H1 (cell line): ENCODE results near the gene VEPH1. TPM values are rescaled to one million over a fixed set of nuclear protein-coding genes. Genes with fewer than 3 reads are reported as not detected.

ENCODE experiments used
- CTCF ChIA-PET: fragments of 300-600 bp; sonication (Branson Sonifier 250); formaldehyde crosslinking; loops from one replicate; lab custom pipeline; 2021; ENCODE audit not compliant: partially characterized antibody; lab: Charles Lee
- POLR2A ChIA-PET: fragments of 300-600 bp; sonication (Branson Sonifier 250); formaldehyde crosslinking; loops from one replicate; lab custom pipeline; 2021; ENCODE audit warnings: inconsistent platforms; ENCODE audit not compliant: partially characterized antibody; lab: Charles Lee
- DNase-seq, 2 experiments: peaks; one replicate each; pipeline versions ENCODE4 v3.0.0 to v3.0.0-alpha.2; 2010 to 2022; ENCODE audit warnings: low spot score in 2 of 2, low read depth in 1 of 2, mixed read lengths in 1 of 2
- FAIRE-seq: peaks from 2 replicates; lab custom pipeline; 2011; peaks lifted over from hg19 to GRCh38; lab: Jason Lieb, UNC
- H2AFZ ChIP-seq: 2 replicates; pipeline ENCODE4 v1.8.1; 2012; ENCODE audit warnings: low read length, inconsistent platforms
- H2AK5ac ChIP-seq: 2 replicates; pipeline ENCODE4 v1.6.1; 2013; ENCODE audit warnings: low read depth, low read length
- H2BK120ac ChIP-seq: replicated peaks from 2 replicates; pipeline ENCODE3; 2013; ENCODE audit warnings: low read depth, low read length, inconsistent platforms
- H2BK12ac ChIP-seq: 2 replicates; pipeline ENCODE4 v1.6.1; 2013; ENCODE audit warnings: low read depth, low read length
- H2BK15ac ChIP-seq: 2 replicates; pipeline ENCODE4 v1.6.1; 2013; ENCODE audit warnings: low read length
- H2BK20ac ChIP-seq: 2 replicates; pipeline ENCODE4 v1.6.1; 2013; ENCODE audit warnings: low read length
- H2BK5ac ChIP-seq: 2 replicates; pipeline ENCODE4 v1.6.1; 2013; ENCODE audit warnings: low read depth, low read length
- H3K14ac ChIP-seq: 2 replicates; pipeline ENCODE4 v1.6.1; 2013; ENCODE audit warnings: inconsistent platforms; ENCODE audit not compliant: insufficient read length
- H3K18ac ChIP-seq: 2 replicates; pipeline ENCODE4 v1.6.1; 2013; ENCODE audit warnings: low read length; ENCODE audit errors: extremely low read depth
- H3K23ac ChIP-seq: 2 replicates; pipeline ENCODE4 v1.6.1; 2013; ENCODE audit warnings: inconsistent platforms; ENCODE audit not compliant: insufficient read length
- H3K23me2 ChIP-seq: 2 replicates; pipeline ENCODE4 v1.6.1; 2013; ENCODE audit warnings: low read depth, low read length
- H3K27ac ChIP-seq: 2 replicates; pipeline ENCODE4 v1.6.1; 2011; ENCODE audit warnings: low read depth, low read length, inconsistent platforms
- H3K27me3 ChIP-seq, 4 experiments: replicated peaks in 1 of 4; 1 replicate in 1 of 4; 2 replicates in 3 of 4; pipeline versions ENCODE4 v1.6.1 to v1.8.1; 2011 to 2013; ENCODE audit warnings: low read length in 3 of 4, mild to moderate bottlenecking in 3 of 4, inconsistent platforms in 2 of 4, mixed read lengths in 2 of 4, moderate library complexity in 1 of 4; ENCODE audit not compliant: control insufficient read depth in 3 of 4, insufficient read depth in 3 of 4; ENCODE audit errors: extremely low read depth in 1 of 4
- H3K36me3 ChIP-seq, 4 experiments: 2 replicates each; pipeline versions ENCODE4 v1.6.1 to v1.8.1; 2011 to 2013; ENCODE audit warnings: mild to moderate bottlenecking in 4 of 4, low read length in 3 of 4, moderate library complexity in 2 of 4, control low read depth in 1 of 4, inconsistent platforms in 1 of 4; ENCODE audit not compliant: insufficient read depth in 4 of 4, control insufficient read depth in 2 of 4
- H3K4ac ChIP-seq: replicated peaks from 2 replicates; pipeline ENCODE3; 2013; ENCODE audit warnings: low read length, low read depth, mixed read lengths, inconsistent platforms; ENCODE audit not compliant: insufficient read length
- H3K4me1 ChIP-seq, 4 experiments: replicated peaks in 1 of 4; 1 replicate in 1 of 4; 2 replicates in 3 of 4; pipeline versions ENCODE4 v1.6.1 to v1.8.1; 2011 to 2013; ENCODE audit warnings: low read length in 3 of 4, inconsistent platforms in 2 of 4, mixed read lengths in 1 of 4; ENCODE audit not compliant: insufficient read depth in 4 of 4, control insufficient read depth in 3 of 4
- H3K4me2 ChIP-seq, 2 experiments: 2 replicates each; pipeline versions ENCODE4 v1.6.1 to v1.8.1; 2011 to 2013; ENCODE audit warnings: low read depth in 2 of 2, low read length in 2 of 2, control low read depth in 1 of 2, inconsistent platforms in 1 of 2, mild to moderate bottlenecking in 1 of 2; ENCODE audit not compliant: insufficient read depth in 1 of 2
- H3K4me3 ChIP-seq, 4 experiments: fragments of 200-600, 300-600 bp in 1 of 4; sonication (generic), shearing (Covaris generic), sonication (Bioruptor Twin) in 1 of 4; 2 replicates each; pipeline versions ENCODE4 v1.5.1 to v1.8.1; 2011 to 2016; ENCODE audit warnings: low read length in 4 of 4, low read depth in 3 of 4, control low read depth in 2 of 4, inconsistent platforms in 2 of 4, mild to moderate bottlenecking in 2 of 4, mixed read lengths in 1 of 4, moderate library complexity in 1 of 4; ENCODE audit not compliant: insufficient read depth in 2 of 4; ENCODE audit errors: extremely low read depth in 1 of 4
- H3K56ac ChIP-seq: replicated peaks from 2 replicates; pipeline ENCODE3; 2013; ENCODE audit warnings: low read depth, mild to moderate bottlenecking, mixed read lengths, low read length, inconsistent platforms; ENCODE audit not compliant: insufficient read length
- H3K79me1 ChIP-seq: 2 replicates; pipeline ENCODE4 v1.6.1; 2013; ENCODE audit warnings: low read depth, low read length, control low read depth
- H3K79me2 ChIP-seq, 2 experiments: 2 replicates each; pipeline versions ENCODE4 v1.6.1 to v1.8.1; 2012 to 2013; ENCODE audit warnings: low read length in 2 of 2, mild to moderate bottlenecking in 2 of 2, inconsistent platforms in 1 of 2; ENCODE audit not compliant: insufficient read depth in 2 of 2, control insufficient read depth in 1 of 2
- H3K9ac ChIP-seq, 4 experiments: replicated peaks in 1 of 4; 1 replicate in 1 of 4; 2 replicates in 3 of 4; pipeline versions ENCODE4 v1.6.1 to v1.8.1; 2011 to 2013; ENCODE audit warnings: low read depth in 3 of 4, low read length in 3 of 4, control low read depth in 2 of 4, mild to moderate bottlenecking in 2 of 4, moderate library complexity in 2 of 4, inconsistent platforms in 1 of 4; ENCODE audit errors: extremely low read depth in 1 of 4
- H3K9me3 ChIP-seq, 2 experiments: 2 replicates each; pipeline versions ENCODE4 v1.6.1 to v1.8.1; 2012 to 2013; ENCODE audit warnings: mild to moderate bottlenecking in 2 of 2, moderate library complexity in 2 of 2, control low read depth in 1 of 2, inconsistent platforms in 1 of 2, low read depth in 1 of 2, low read length in 1 of 2, mixed read lengths in 1 of 2; ENCODE audit not compliant: insufficient read depth in 2 of 2
- H4K20me1 ChIP-seq, 2 experiments: replicated peaks in 1 of 2; 2 replicates each; pipeline versions ENCODE3 to v1.8.1; 2011 to 2013; ENCODE audit warnings: inconsistent platforms in 2 of 2, low read length in 2 of 2, mild to moderate bottlenecking in 1 of 2; ENCODE audit not compliant: insufficient read depth in 2 of 2, control insufficient read depth in 1 of 2
- H4K5ac ChIP-seq: 2 replicates; pipeline ENCODE4 v1.6.1; 2013; ENCODE audit warnings: low read length, low read depth, mixed read lengths, inconsistent platforms; ENCODE audit not compliant: insufficient read length
- H4K8ac ChIP-seq: 2 replicates; pipeline ENCODE4 v1.8.0; 2013; ENCODE audit warnings: mild to moderate bottlenecking, moderate library complexity, low read length, inconsistent platforms; ENCODE audit not compliant: insufficient read depth; ENCODE audit errors: extremely low read depth
- H4K91ac ChIP-seq: replicated peaks from 2 replicates; pipeline ENCODE3; 2013; ENCODE audit warnings: low read length, mixed read lengths, inconsistent platforms; ENCODE audit not compliant: insufficient read length
- BRCA1 ChIP-seq: IDR thresholded peaks from 2 replicates; pipeline ENCODE4 v1.6.1; 2012; ENCODE audit warnings: low read depth, low read length, improper control_type of control experiment
- RXRA ChIP-seq: IDR thresholded peaks from 2 replicates; pipeline ENCODE4 v1.6.1; 2011; ENCODE audit warnings: low read depth, mild to moderate bottlenecking, low read length, moderate library complexity; ENCODE audit not compliant: insufficient read depth
- TBP ChIP-seq: IDR thresholded peaks from 2 replicates; pipeline ENCODE4 v1.6.1; 2011; ENCODE audit warnings: low read depth, low read length, improper control_type of control experiment
- TCF12 ChIP-seq: IDR thresholded peaks from 2 replicates; pipeline ENCODE4 v1.6.1; 2011; ENCODE audit warnings: low read depth, mild to moderate bottlenecking, low read length
- WGBS, 2 experiments: shearing (Covaris generic) in 1 of 2; methylation state at CpG; one replicate each; pipeline versions ENCODE4 v1.1.6 to v1.1.7; 2013 to 2015; ENCODE audit warnings: low lambda C conversion rate in 2 of 2, mixed read lengths in 2 of 2, inconsistent platforms in 1 of 2, low coverage in 1 of 2, missing lambda C conversion rate in 1 of 2; ENCODE audit not compliant: insufficient replicate concordance in 2 of 2, insufficient coverage in 1 of 2, insufficient read length in 1 of 2; ENCODE audit errors: extremely low coverage in 1 of 2, missing lambda C conversion rate in 1 of 2; 5-methylcytosine and 5-hydroxymethylcytosine counted together
- polyA plus RNA-seq, 7 experiments: library from polyadenylated mRNA; depleted of rRNA in 3 of 7; stranded (reverse) in 5 of 7; unstranded in 2 of 7; fragments of >200 nt in 5 of 7; fragments of 200-250 nt in 2 of 7; gene quantifications; 1 replicate in 5 of 7; 2 replicates in 1 of 7; 4 replicates in 1 of 7; pipeline versions ENCODE4 v1.2.1 to v1.2.3, GENCODE V29; 2011 to 2013; ENCODE audit warnings: missing spikeins in 2 of 7, mixed read lengths in 2 of 7
- total RNA-seq: library from RNA; stranded (reverse); fragmentation: NEBNext Ultra II Directional; extraction: Animal tissue kit (Norgen Biotek cat#: 25700); gene quantifications from 2 replicates; pipeline ENCODE4 v1.2.1, GENCODE V29; 2021
- TF ChIP-seq, protein P1 (sequence below): IDR thresholded peaks from 2 replicates; pipeline ENCODE4 v1.6.1; 2012; ENCODE audit warnings: inconsistent platforms
- TF ChIP-seq, protein P2 (sequence below): IDR thresholded peaks from 2 replicates; pipeline ENCODE4 v1.6.1; 2011; ENCODE audit warnings: low read length, improper control_type of control experiment

The VEPH1 gene
- total and polyA plus RNA-seq, 2 of the 8 experiments (the other 6 are each of a cell fraction or from before 2014, with no cell fraction given), result 12.0 to 18.3 TPM

DNA sequence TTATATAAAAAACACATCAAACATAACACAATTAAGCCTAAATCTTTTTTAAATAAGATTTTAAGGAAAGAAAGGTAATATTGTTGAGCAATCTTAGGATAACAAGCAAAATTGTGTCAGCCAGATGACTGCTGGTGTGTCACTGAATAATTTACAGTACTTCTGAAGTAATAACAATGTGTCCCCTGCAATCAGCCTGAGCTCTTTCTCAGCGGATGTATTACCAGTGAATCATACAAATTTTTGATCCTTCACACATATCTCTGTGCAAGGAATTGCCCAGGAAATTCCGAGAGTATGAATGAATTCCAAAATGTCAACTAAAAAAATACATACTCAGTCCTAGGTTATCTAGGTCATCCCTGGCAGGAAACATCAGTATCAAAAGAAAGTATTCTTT, 143.2 kb downstream of the VEPH1 start:
- H3K36me3 ChIP-seq, result no peaks in the 10 kb centered on the region
- no peak overlapping the region for H3K4ac ChIP-seq
- H4K8ac ChIP-seq, result no peak overlapping the region
- no peak for DNase-seq
- WGBS, 2 experiments, result 84% methylated on average over 2 of the region's 2 CpGs; no CpG with 5 or more reads in 1 of the 2 experiments
- H2BK15ac ChIP-seq, result no peak overlapping the region
- H3K79me2 ChIP-seq, result no peaks in the 10 kb centered on the region
- H3K4me3 ChIP-seq, result no peak overlapping the region
- H3K79me1 ChIP-seq, result no peaks in the 10 kb centered on the region
- H3K14ac ChIP-seq, result no peak overlapping the region
- H3K4me2 ChIP-seq, result no peak overlapping the region
- no peak overlapping the region for H4K5ac ChIP-seq
- H2BK120ac ChIP-seq, result no peak overlapping the region
- no peak for FAIRE-seq
- no peak overlapping the region for H2BK12ac ChIP-seq
- no peak overlapping the region for H2BK5ac ChIP-seq
- H3K4me1 ChIP-seq, result peaks cover 0 to 1% (median 0%) of the 10 kb centered on the region in 4 experiments; a peak in 1 of 7 replicates
- H3K27ac ChIP-seq, result no peak overlapping the region
- no peak overlapping the region for H2BK20ac ChIP-seq
- H4K20me1 ChIP-seq, result no peaks in the 10 kb centered on the region
- H2AFZ ChIP-seq, result no peak overlapping the region
- no peak overlapping the region for H3K23ac ChIP-seq
- POLR2A ChIA-PET, result no interaction called here
- no peaks in the 10 kb centered on the region for H3K9me3 ChIP-seq
- H3K27me3 ChIP-seq, result no peaks in the 10 kb centered on the region
- H3K56ac ChIP-seq, result no peak overlapping the region
- no peak overlapping the region for H2AK5ac ChIP-seq
- no peak overlapping the region for H3K9ac ChIP-seq
- H3K23me2 ChIP-seq, result no peaks in the 10 kb centered on the region
- no peak overlapping the region for H4K91ac ChIP-seq
- CTCF ChIA-PET, result interaction anchor here (1.1 kb wide), 1 partner anchor 172 kb away, joined by 3 read pairs; no protein-coding TSS in a partner anchor
- TF ChIP-seq, protein P1, sequence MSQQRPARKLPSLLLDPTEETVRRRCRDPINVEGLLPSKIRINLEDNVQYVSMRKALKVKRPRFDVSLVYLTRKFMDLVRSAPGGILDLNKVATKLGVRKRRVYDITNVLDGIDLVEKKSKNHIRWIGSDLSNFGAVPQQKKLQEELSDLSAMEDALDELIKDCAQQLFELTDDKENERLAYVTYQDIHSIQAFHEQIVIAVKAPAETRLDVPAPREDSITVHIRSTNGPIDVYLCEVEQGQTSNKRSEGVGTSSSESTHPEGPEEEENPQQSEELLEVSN, result no peak
- no peak for TF ChIP-seq BRCA1
- TF ChIP-seq RXRA, result no peak
- TF ChIP-seq, protein P2, sequence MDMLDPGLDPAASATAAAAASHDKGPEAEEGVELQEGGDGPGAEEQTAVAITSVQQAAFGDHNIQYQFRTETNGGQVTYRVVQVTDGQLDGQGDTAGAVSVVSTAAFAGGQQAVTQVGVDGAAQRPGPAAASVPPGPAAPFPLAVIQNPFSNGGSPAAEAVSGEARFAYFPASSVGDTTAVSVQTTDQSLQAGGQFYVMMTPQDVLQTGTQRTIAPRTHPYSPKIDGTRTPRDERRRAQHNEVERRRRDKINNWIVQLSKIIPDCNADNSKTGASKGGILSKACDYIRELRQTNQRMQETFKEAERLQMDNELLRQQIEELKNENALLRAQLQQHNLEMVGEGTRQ, result no peak
- no peak for TF ChIP-seq TCF12
- TF ChIP-seq TBP, result no peak
- H3K18ac ChIP-seq, result no peak overlapping the region
